Effector memory CD8-positive, alpha-beta T cell (primary cell): ENCODE data around the gene CPB2.
A peak's percentile ranks its signal among the peaks of the same experiment; 100 is the strongest.

ENCODE experiments used
- ATAC-seq: fragments of 150-1000 bp; cut with Tn5 transposase; replicated peaks from 2 replicates; pipeline ENCODE4 v1.10.0; 2021; ENCODE audit warnings: mild to moderate bottlenecking, moderate library complexity
- DNase-seq, 3 experiments: peaks; one replicate each; pipeline ENCODE4 v3.0.0; 2021
- H3K27ac Mint-ChIP-seq, 2 donors: one replicate each; pipeline ENCODE4 v1.8.0; 2022; ENCODE audit warnings: mild to moderate bottlenecking in 2 of 2, mixed read lengths in 2 of 2, moderate library complexity in 2 of 2
- H3K27me3 Mint-ChIP-seq, 2 donors: one replicate each; pipeline ENCODE4 v1.8.0; 2022; ENCODE audit warnings: mixed read lengths in 2 of 2
- H3K36me3 Mint-ChIP-seq: one replicate; pipeline ENCODE4 v1.8.0; 2022; ENCODE audit warnings: mild to moderate bottlenecking, moderate library complexity, mixed read lengths; ENCODE audit not compliant: insufficient read depth
- H3K4me1 Mint-ChIP-seq, 2 donors: one replicate each; pipeline ENCODE4 v1.8.0; 2022; ENCODE audit warnings: low read depth in 2 of 2, mixed read lengths in 2 of 2
- H3K4me3 Mint-ChIP-seq, 2 donors: one replicate each; pipeline ENCODE4 v1.8.0; 2022; ENCODE audit warnings: mild to moderate bottlenecking in 2 of 2, mixed read lengths in 2 of 2, moderate library complexity in 2 of 2
- H3K9me3 Mint-ChIP-seq, 2 donors: one replicate each; pipeline ENCODE4 v1.8.0; 2022; ENCODE audit warnings: mixed read lengths in 2 of 2

CPB2 gene

DNA sequence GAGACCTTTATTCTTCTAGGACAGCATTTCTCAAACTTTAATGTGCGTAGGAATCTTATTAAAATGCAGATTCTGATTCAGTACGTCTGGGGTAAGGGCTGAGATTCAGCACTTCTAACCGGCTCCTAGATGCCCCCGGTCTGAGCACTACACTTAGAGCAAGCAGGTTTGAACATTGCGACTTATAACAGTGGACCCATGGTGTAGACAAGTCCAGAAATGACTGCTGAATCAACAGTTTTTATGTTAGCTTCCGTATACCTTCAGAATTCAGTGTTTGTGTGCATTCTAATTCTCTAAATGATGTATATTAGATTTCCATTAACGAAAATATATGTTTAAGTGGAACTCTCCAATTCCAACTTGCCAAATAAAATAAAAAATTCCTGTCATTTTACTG is 17.5 kb upstream of the CPB2 start:
- Mint-ChIP-seq H3K9me3 (no peaks in the 10 kb centered on the region), H3K4me1 (peaks cover 24 to 32% of the 10 kb centered on the region in 2 donors), H3K36me3 (peaks cover 29% of the 10 kb centered on the region), H3K4me3 (no peak overlapping the region), H3K27me3 (no peaks in the 10 kb centered on the region), H3K27ac (no peak overlapping the region)
- DNase-seq = no peak
- ATAC-seq = no peak

DNA sequence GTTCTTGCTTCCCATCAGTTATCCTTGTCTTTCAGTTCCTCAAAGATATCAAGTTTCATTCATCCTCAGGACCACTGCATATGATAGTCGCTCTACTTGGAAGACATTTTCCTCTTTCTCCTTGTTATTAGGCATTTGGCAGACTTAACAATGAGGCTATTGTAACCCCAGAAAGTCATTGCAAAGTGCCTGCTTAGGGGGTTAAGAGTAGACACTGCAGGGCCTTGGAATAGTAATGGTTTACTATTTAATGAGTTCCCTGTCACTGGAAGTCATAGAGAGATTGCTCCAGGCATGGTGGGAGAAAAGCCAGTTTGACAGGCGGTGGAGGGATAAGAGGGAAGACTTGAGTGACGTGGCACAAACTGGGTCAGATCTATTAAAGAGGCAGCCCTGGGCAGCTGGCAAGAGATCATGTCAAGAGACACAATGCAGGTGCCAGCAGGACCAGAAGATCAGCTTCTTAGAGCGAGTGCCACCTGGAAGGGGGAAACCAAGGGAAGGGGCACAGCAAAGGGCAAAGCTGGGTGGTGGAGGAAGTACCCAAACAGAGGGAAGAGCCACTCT is 16.8 kb upstream of the CPB2 start:
- Mint-ChIP-seq H3K4me3 (no peak overlapping the region), H3K9me3 (no peaks in the 10 kb centered on the region), H3K27me3 (no peaks in the 10 kb centered on the region), H3K4me1 (peaks cover 24 to 29% of the 10 kb centered on the region in 2 donors), H3K27ac (peak overlapping the region; percentile 10 to 41), H3K36me3 (peaks cover 25% of the 10 kb centered on the region)
- ATAC-seq (no peak), DNase-seq (no peak)

DNA sequence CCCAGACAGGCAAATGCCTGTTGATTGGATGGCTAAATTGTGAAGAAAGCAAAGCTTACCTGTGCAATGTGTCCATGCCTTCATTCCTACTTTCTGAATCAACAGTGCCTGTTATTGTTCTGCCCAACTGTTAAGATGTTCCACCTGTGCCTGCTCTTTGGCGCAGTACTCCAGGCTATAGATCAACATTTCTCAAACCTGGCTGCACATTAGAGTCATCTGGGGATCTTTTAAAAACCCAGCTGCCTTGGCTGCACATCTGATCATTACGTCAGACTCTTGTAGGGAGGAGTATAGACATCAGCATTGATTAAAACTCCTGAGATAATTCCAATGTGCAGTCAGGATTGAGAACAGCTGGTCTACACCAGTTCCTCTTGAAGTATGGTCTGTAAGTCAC is 16.2 kb upstream of the CPB2 start:
- peaks cover 22% of the 10 kb centered on the region for H3K36me3 Mint-ChIP-seq
- peaks cover 24 to 28% of the 10 kb centered on the region in 2 donors for H3K4me1 Mint-ChIP-seq
- H3K27me3 Mint-ChIP-seq = no peaks in the 10 kb centered on the region
- no peak overlapping the region for H3K27ac Mint-ChIP-seq
- DNase-seq (no peak), ATAC-seq (no peak)
- H3K4me3 Mint-ChIP-seq = no peak overlapping the region
- no peaks in the 10 kb centered on the region for H3K9me3 Mint-ChIP-seq

DNA sequence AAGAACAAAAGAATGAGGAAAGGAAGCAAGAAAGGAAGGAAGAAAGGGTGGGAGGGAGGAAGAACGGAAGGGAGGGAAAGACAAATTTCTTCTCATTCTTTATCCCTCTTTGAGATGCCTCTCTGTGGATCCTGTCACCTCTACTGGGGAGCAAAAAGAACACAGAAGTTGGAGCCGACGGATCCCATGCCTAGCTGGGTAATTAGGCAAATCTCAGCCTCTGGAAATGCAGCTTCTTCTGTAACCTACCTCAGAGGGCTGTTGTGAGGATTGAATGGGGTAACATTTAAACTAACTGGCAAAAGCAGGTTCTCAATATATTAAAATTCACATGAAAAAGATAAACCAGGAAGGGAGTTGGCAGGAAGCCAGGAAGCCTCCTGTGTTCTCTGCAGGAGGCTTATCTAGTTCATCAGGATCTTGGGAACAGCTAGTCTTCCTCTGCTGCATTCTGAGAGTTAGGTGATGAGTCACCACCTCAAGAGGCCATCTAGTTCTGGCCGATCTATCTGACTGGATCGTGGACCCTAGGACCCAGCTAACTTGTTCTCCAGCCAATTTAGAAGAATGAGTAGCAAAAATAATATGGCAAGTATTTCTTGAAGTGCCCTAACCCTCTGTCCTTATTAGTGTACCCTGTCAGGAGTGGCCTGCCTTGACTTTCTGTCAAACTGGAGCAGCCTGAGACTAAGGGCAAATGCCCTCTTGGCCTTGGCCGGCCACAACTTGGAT is 15.2 kb upstream of the CPB2 start:
- DNase-seq (no peak), ATAC-seq (no peak)
- no peak overlapping the region for H3K4me3 Mint-ChIP-seq
- H3K36me3 Mint-ChIP-seq = peaks cover 16% of the 10 kb centered on the region
- H3K4me1 Mint-ChIP-seq = peaks cover 16 to 20% of the 10 kb centered on the region in 2 donors
- H3K9me3 Mint-ChIP-seq = no peaks in the 10 kb centered on the region
- H3K27me3 Mint-ChIP-seq = no peaks in the 10 kb centered on the region
- H3K27ac Mint-ChIP-seq = no peak overlapping the region

DNA sequence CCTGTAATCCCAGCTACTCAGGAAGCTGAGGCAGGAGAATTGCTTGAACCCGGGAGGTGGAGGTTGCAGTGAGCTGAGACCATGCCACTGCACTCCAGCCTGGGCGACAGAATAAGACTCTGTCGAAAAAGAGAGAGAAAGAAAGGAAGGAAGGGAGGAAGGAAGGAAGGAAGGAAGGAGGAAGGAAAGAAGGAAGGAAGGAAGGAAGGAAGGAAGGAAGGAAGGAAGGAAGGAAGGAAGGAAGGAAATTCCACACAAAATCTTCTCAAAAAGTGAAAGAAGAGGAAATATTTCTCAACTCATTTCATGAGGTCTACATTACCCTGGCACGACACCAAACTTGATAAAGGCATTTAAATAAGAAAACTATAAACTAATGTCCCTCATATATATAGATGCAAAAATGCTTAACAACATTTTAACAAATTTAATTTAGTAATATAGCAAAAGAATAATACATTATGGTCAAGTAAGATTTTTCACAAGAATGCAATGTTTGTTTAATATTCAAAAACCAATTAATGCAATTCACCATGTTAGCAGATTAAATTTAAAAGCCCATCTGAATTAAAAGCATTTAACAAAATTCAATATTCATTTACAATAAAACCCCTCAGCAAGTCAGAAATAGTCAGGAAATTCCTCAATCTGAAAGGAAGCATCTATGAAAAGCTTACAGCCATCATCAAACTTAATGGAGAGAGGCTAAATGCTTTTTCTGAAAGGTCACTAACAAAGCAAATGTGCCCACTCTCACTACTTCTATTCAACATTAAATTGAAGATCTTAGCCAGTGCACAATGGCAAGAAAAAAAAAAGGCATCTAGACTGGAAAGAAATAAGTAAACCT is 12.0 kb upstream of the CPB2 start:
- Mint-ChIP-seq H3K4me3 (no peak overlapping the region), H3K4me1 (peaks cover 0 to 3% of the 10 kb centered on the region in 2 donors), H3K27ac (no peak overlapping the region), H3K9me3 (no peaks in the 10 kb centered on the region), H3K27me3 (peaks cover 18 to 24% of the 10 kb centered on the region in 2 donors), H3K36me3 (peaks cover 6% of the 10 kb centered on the region)
- no peak for ATAC-seq
- DNase-seq = no peak

DNA sequence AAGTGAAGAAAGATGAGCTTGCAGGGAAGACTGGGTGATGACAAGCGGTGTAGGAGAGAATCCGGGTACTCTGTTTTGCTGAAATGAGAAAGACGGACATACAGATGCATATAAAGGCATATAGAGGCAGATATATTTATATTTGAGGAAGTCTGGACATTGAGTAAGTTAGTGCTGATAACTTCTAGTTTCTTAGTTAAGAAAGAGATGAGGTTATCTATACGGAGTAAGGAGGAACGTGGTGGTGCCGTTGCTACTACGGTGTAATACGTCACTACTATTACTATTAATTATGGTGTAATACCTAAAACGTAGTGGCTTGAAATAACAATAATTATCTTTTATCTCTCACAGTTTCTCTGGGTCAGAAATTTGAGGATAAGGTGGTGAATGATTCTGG is 9.8 kb upstream of the CPB2 start:
- Mint-ChIP-seq H3K4me1 (no peaks in the 10 kb centered on the region), H3K4me3 (no peak overlapping the region), H3K27me3 (peaks cover 37 to 39% of the 10 kb centered on the region in 2 donors), H3K36me3 (peaks cover 6% of the 10 kb centered on the region), H3K27ac (no peak overlapping the region), H3K9me3 (no peaks in the 10 kb centered on the region)
- ATAC-seq (no peak), DNase-seq (no peak)

DNA sequence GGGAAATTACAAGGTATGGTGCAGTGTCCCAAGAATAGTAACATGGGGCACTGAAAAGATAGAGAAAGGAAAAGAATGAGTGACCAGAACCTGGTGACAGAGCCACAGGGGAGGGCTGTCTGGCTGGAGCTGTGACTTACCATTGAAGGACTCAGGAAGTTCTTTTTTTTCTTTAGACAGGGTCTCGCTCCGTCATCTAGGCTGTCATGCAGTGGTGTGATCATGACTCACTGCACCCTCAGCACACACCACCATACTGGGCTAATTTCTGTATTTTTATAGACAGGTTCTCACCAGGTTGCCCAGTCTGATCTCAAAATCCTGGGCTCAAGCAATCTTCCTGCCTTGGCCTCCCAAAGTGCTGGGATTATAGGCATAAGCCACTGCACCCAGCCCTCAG is 8.8 kb upstream of the CPB2 start:
- no peak overlapping the region for H3K4me3 Mint-ChIP-seq
- H3K36me3 Mint-ChIP-seq = peaks cover 6% of the 10 kb centered on the region
- peaks cover 37 to 50% of the 10 kb centered on the region in 2 donors for H3K27me3 Mint-ChIP-seq
- no peak overlapping the region for H3K27ac Mint-ChIP-seq
- no peaks in the 10 kb centered on the region for H3K9me3 Mint-ChIP-seq
- no peaks in the 10 kb centered on the region for H3K4me1 Mint-ChIP-seq
- DNase-seq = no peak
- no peak for ATAC-seq

DNA sequence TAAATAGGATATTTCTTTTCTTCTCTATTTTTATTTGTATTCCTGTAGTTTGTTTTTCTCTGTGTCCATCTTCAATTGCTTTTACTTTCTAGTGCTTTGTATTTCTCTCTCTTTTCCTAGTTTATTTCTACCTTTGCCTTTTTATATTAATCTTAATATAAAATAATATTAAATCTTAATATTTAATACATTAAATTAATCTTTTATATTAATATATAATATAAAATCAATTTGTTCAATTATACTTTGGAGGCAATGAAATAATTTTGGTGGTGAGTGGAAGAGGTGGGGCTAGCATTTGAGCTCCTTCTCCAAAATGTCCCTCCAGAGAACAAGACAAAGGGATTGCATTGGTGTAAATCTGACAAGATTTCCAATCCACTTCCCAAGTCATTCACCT is 6.3 kb upstream of the CPB2 start:
- Mint-ChIP-seq H3K4me3 (no peak overlapping the region), H3K4me1 (no peaks in the 10 kb centered on the region), H3K27ac (no peak overlapping the region), H3K27me3 (peaks cover 42 to 68% of the 10 kb centered on the region in 2 donors), H3K36me3 (no peaks in the 10 kb centered on the region), H3K9me3 (no peaks in the 10 kb centered on the region)
- DNase-seq = no peak
- no peak for ATAC-seq

DNA sequence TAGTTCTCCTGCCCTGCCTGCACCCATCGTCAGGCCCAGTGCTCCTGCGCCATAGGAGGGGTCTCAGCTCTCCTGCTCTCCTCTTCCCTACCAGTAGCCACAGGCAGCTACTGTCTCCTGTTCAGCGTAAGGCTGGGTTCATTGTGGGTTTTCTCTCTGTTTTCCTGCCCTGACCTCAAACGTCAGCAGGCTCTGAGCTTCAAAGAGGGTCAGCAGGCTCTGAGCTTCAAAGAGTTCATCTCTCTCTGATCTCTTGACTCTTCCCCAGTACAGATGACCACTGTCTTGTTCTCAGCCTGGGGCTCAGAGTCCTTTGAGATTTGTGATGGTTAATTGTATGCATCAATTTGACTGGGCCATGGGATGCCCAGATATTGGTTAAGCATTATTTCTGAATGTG is 4.6 kb upstream of the CPB2 start:
- Mint-ChIP-seq H3K36me3 (no peaks in the 10 kb centered on the region), H3K9me3 (no peaks in the 10 kb centered on the region), H3K27me3 (peaks cover 40 to 68% of the 10 kb centered on the region in 2 donors), H3K27ac (no peak overlapping the region), H3K4me3 (no peak overlapping the region), H3K4me1 (no peaks in the 10 kb centered on the region)
- ATAC-seq = no peak
- DNase-seq = no peak

DNA sequence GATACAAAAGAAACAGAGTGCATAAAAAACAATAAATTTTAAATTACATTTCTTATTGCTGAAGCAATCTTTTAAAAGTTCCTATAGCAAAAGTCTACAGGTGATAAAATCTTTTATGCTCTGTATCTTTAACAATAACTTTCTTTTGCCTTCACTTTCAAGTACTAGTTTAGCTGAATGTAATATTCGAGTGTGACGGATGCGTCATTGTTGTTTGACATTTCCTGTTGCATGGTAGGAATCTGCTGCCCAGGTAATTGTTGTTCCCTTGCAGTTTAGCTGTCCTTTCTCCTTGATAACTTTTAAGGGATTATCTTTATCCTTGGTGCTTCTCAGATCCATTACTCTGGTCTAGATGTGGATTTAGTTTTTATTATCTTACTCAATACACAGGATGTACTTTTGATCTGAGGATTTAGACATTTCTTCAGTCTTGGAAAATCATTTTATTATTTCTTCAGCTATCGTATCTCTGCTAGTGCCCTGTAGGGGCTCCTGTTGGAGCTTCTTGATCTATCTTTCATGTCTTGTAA is 2.1 kb upstream of the CPB2 start:
- Mint-ChIP-seq H3K27me3 (peaks cover 19 to 50% of the 10 kb centered on the region in 2 donors), H3K4me1 (no peaks in the 10 kb centered on the region), H3K4me3 (no peak overlapping the region), H3K9me3 (no peaks in the 10 kb centered on the region), H3K36me3 (no peaks in the 10 kb centered on the region), H3K27ac (no peak overlapping the region)
- DNase-seq = no peak
- peak; percentile 32 for ATAC-seq

DNA sequence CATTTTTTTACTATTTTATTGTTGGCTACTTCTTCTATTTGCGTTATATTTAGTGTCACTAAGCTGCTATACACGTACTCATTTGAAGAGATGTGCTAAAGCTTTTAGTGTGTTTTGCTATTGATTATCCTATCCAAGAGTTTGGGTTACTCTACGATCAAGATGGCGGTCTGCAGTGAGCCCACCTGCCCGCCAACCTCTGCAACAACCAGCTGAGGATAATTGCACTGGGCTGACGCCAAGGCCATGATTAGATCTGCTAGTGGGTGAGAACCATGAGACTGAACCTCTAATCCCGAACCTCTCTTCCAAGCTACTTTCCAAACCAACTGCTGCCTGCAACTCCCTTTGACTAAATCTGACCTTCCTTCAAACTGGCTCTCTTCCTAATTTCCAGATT is 1.8 kb downstream of the CPB2 start:
- Mint-ChIP-seq H3K36me3 (no peaks in the 10 kb centered on the region), H3K9me3 (no peaks in the 10 kb centered on the region)

DNA sequence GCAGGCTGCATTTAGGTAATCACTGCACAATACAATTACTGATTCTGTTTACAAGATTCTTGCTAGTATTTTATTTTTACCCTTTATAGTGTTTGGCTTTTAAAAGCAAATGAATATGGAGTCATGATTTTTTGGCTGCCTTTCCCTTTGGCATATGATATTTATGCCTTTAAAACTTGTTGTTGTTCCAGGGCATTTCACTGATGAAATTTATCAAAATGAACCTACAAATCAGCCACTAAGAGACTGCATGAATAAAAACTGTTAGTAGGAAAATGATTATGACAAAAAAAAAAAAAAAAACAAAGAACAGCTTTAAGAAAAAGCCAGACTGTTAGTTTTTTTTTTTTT is 2.6 kb downstream of the CPB2 start:
- Mint-ChIP-seq H3K36me3 (no peaks in the 10 kb centered on the region), H3K27me3 (peaks cover 0 to 18% of the 10 kb centered on the region in 2 donors), H3K27ac (no peak overlapping the region), H3K4me3 (no peak overlapping the region), H3K9me3 (no peaks in the 10 kb centered on the region), H3K4me1 (no peaks in the 10 kb centered on the region)
- no peak for DNase-seq
- no peak for ATAC-seq

More for the DNA sequence above, 1.8 kb downstream of the CPB2 start:
- peaks cover 5 to 18% of the 10 kb centered on the region in 2 donors for H3K27me3 Mint-ChIP-seq
- DNase-seq = no peak
- no peak for ATAC-seq
- no peak overlapping the region for H3K27ac Mint-ChIP-seq
- H3K4me1 Mint-ChIP-seq = no peaks in the 10 kb centered on the region
- no peak overlapping the region for H3K4me3 Mint-ChIP-seq

DNA sequence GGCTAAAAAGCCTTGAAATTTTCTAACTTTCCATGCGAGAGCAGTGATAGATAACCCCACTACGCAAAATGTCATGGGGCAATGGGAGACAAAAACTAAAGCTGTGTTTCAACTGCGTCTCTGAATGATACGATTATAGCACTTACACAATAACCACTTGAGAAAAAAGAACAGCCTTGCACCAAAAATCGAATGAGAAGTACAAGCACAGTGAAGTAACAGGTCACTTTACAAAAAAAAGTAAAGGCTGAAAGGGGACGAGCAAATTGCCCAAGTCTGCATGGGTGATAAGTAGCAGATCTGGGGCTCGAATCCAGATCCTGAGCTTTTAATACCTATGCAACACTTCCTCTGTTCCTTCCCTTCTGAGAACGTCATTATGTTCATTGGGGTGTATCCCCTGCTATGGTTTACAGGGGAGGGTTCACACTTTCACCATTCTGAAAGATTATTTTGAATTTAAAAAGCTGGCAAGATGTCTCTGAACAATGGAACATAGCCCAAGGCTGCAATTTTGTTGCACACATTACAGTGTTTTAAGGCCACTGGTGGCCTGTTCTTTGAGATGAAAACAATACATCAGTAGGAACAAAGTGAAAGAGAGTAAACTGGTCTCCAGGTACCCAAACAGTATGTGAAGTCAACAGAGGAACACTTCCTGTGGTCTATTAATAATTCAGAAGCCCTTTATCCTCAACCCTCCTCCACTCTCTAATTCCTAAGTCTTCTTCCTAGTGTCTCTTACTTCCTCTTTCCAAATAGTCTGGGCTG is 3.2 kb downstream of the CPB2 start:
- Mint-ChIP-seq H3K27me3 (peaks cover 4 to 19% of the 10 kb centered on the region in 2 donors), H3K27ac (no peak overlapping the region), H3K36me3 (no peaks in the 10 kb centered on the region), H3K4me1 (no peaks in the 10 kb centered on the region), H3K4me3 (no peak overlapping the region), H3K9me3 (no peaks in the 10 kb centered on the region)
- no peak for DNase-seq
- no peak for ATAC-seq
